Testis (tissue), 2 donors: Measurements from ENCODE around the gene AGRN.

Experiments used
- CTCF ChIP-seq, 3 experiments: fragments of 450-650 bp in 2 of 3; fragments of 200-600 bp in 1 of 3; sonication (generic) in 1 of 3; IDR thresholded peaks; one replicate each; pipeline ENCODE4 v1.5.1; 2016 to 2019; ENCODE audit warnings: antibody characterized with exemption in 3 of 3, mild to moderate bottlenecking in 2 of 3, moderate library complexity in 1 of 3
- POLR2A ChIP-seq: fragments of 450-650 bp; IDR thresholded peaks from one replicate; pipeline ENCODE4 v1.6.1; 2017; ENCODE audit warnings: antibody characterized with exemption, mild to moderate bottlenecking, moderate library complexity

- no peak for TF ChIP-seq CTCF (IDR thresholded peaks at IDR 0.05)
- TF ChIP-seq POLR2A: no peak
These were observed 3.8 kb downstream of the AGRN start for GRCh38 chr1:1023700-1024099.
